Astrocyte of the spinal cord (primary cell): ENCODE data around the gene TP53I11.

Experiments used
- DNase-seq: peaks from one replicate; pipeline ENCODE4 v3.0.0; 2011; ENCODE audit warnings: low read depth, low spot score
- H3K4me3 ChIP-seq: 2 replicates; pipeline ENCODE4 v1.5.1; 2011; ENCODE audit warnings: low read depth, mild to moderate bottlenecking, low read length, moderate library complexity
- in situ Hi-C: cut with HindIII; loops from 2 replicates; pipeline ENCODE4 v1.10.0; 2017; ENCODE audit warnings: low sequenced_read_pairs
- TF ChIP-seq, protein P1 (sequence below): IDR thresholded peaks from 2 replicates; pipeline ENCODE4 v1.5.1; 2012; ENCODE audit warnings: low read depth, mild to moderate bottlenecking, low read length, inconsistent platforms

The TP53I11 gene

GRCh38 chr11:44946263-44946662 is 4.4 kb downstream of the TP53I11 start:
- DNase-seq: no peak
- in situ Hi-C loops: no loop called here
- H3K4me3 ChIP-seq: no peak overlapping the region
- TF ChIP-seq, protein P1, sequence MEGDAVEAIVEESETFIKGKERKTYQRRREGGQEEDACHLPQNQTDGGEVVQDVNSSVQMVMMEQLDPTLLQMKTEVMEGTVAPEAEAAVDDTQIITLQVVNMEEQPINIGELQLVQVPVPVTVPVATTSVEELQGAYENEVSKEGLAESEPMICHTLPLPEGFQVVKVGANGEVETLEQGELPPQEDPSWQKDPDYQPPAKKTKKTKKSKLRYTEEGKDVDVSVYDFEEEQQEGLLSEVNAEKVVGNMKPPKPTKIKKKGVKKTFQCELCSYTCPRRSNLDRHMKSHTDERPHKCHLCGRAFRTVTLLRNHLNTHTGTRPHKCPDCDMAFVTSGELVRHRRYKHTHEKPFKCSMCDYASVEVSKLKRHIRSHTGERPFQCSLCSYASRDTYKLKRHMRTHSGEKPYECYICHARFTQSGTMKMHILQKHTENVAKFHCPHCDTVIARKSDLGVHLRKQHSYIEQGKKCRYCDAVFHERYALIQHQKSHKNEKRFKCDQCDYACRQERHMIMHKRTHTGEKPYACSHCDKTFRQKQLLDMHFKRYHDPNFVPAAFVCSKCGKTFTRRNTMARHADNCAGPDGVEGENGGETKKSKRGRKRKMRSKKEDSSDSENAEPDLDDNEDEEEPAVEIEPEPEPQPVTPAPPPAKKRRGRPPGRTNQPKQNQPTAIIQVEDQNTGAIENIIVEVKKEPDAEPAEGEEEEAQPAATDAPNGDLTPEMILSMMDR: no peak

- DNase-seq: no peak
- TF ChIP-seq, protein P1: no peak
- H3K4me3 ChIP-seq: no peak overlapping the region
- in situ Hi-C loops: no loop called here
Measured at GRCh38 chr11:44945666-44946065, 5.0 kb downstream of the TP53I11 start.

- in situ Hi-C loops: no loop called here
- TF ChIP-seq, protein P1: no peak
- no peak overlapping the region for H3K4me3 ChIP-seq
- no peak for DNase-seq
Measured at GRCh38 chr11:44944853-44945235, 5.8 kb downstream of the TP53I11 start.

DNA sequence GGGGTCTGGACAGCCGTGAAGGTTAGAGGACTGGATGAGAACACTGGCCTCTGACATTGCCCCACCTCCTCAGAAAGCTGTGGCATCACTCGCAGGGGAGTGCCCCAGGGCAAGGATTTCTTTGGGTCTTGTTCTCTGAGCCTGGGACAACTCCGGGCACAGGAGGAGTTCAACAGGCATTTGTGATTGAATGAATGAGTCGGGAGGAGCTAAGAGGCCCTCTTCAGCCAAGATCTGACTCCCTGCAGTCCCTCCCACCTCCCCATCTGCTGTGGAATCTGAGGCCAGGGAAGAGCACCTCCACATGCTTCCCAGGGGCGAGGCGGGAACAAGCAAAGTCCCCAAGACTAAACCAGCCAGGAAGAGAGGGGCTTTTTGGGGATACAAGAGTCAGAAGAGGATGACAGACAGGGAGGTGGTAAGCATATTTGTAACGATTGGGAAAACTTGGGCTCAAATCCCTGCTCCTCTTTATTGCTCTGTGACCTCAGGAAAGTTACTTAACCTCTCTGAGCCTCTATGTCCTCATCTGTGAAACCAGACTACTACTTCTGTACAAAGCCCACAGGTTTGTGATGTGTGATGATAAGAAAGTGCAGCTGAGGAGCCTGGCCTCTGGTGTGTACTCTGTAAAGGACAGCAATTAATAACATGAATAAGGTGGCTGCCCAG is 6.4 kb downstream of the TP53I11 start:
- no peak for DNase-seq
- in situ Hi-C loops: no loop called here
- TF ChIP-seq, protein P1: no peak
- no peak overlapping the region for H3K4me3 ChIP-seq

- H3K4me3 ChIP-seq: no peak overlapping the region
- TF ChIP-seq, protein P1: no peak
- no peak for DNase-seq
- in situ Hi-C loops: no loop called here
Measured at GRCh38 chr11:44943696-44944095, 7.0 kb downstream of the TP53I11 start.

DNA sequence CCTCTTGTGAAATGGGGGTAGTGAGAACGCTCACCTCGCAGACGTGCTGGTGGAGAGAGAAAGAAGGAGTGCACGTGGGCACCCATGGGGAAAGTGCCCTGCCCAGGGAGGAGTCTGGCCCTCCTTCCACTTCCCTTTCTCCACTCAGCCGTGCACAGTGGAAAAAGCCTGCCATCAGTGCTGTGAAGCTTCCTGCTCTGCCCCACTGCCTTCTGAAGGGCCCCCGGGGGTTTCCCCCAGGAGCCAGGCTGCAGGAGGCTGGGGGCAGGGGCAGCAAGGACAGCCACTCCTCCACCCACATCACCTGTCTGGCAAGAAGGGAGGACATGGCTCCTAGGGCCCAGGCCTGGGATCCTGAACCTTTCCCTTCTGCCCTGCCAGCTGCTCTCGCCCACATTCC is 7.6 kb downstream of the TP53I11 start:
- in situ Hi-C loops: no loop called here
- H3K4me3 ChIP-seq: no peak overlapping the region
- TF ChIP-seq, protein P1: no peak
- no peak for DNase-seq
